22Rv1 (cell line): Measurements from ENCODE around the gene FIBCD1.

Source experiments
- ZFX ChIP-seq: fragments of 450-650 bp; IDR thresholded peaks from 2 replicates; pipeline ENCODE4 v1.6.1; 2017; ENCODE audit warnings: antibody characterized with exemption, borderline replicate concordance
- TF ChIP-seq, protein P1 (sequence below): fragments of 450-650 bp; IDR thresholded peaks from 2 replicates; pipeline ENCODE4 v1.5.1; 2017; ENCODE audit warnings: mild to moderate bottlenecking

DNA sequence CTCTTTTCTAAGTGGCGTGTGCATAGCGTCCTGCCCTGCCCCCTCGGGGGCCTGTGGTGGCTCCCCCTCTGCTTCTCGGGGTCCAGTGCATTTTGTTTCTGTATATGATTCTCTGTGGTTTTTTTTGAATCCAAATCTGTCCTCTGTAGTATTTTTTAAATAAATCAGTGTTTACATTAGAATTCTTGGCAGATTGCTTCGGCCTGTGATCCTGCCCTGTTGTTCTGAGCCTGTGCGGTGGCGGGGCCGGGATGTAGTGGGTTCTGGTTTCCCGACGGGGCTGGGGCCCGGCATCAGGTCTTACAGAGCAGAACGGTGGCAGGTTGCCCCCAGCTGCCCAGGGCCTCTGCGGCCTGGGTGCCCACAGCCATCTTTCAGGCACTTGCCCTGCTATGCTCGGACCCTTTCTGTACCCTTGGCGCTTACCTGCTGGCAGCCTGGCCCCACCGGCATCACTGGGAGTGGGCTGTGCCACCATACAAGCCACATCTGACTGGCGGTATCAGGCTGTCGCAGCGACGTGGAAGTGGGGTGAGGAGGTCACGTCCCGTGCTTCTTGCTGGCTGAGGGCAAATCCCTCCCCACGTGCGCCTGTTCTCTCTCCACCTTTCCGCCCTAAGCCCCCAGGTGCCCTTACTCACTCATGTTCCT lies 51.4 kb downstream of the FIBCD1 start:
- TF ChIP-seq, protein P1, sequence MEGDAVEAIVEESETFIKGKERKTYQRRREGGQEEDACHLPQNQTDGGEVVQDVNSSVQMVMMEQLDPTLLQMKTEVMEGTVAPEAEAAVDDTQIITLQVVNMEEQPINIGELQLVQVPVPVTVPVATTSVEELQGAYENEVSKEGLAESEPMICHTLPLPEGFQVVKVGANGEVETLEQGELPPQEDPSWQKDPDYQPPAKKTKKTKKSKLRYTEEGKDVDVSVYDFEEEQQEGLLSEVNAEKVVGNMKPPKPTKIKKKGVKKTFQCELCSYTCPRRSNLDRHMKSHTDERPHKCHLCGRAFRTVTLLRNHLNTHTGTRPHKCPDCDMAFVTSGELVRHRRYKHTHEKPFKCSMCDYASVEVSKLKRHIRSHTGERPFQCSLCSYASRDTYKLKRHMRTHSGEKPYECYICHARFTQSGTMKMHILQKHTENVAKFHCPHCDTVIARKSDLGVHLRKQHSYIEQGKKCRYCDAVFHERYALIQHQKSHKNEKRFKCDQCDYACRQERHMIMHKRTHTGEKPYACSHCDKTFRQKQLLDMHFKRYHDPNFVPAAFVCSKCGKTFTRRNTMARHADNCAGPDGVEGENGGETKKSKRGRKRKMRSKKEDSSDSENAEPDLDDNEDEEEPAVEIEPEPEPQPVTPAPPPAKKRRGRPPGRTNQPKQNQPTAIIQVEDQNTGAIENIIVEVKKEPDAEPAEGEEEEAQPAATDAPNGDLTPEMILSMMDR, result no peak
- no peak for TF ChIP-seq ZFX
